HepG2 (cell line): ENCODE data around the gene THOC7. TPM values are rescaled to one million over a fixed set of nuclear protein-coding genes. Genes with fewer than 3 reads are reported as not detected.

Experiments
- AFF4 ChIP-seq: sonication (generic); formaldehyde crosslinking; IDR thresholded peaks from 2 replicates; pipeline ENCODE4 v1.4.0; 2020; ENCODE audit warnings: missing genetic modification reagents
- CSRNP1 ChIP-seq: sonication (generic); formaldehyde crosslinking; IDR thresholded peaks from 2 replicates; pipeline ENCODE4 v1.8.1; 2023; ENCODE audit warnings: mild to moderate bottlenecking, missing genetic modification reagents
- DNMT3B ChIP-seq: conservative IDR thresholded peaks from 2 replicates; pipeline ENCODE4 v1.6.1; 2016; ENCODE audit warnings: missing biosample characterization, control low read depth
- EHMT2 ChIP-seq: fragments of 200-600 bp; sonication (generic); IDR thresholded peaks from 2 replicates; pipeline ENCODE4 v1.7.0; 2017; ENCODE audit warnings: antibody characterized with exemption, low read depth, low read length, borderline replicate concordance
- FLYWCH1 ChIP-seq: sonication (generic); formaldehyde crosslinking; IDR thresholded peaks from 2 replicates; pipeline ENCODE4 v1.8.1; 2023; ENCODE audit warnings: mild to moderate bottlenecking, missing genetic modification reagents
- FOXP1 ChIP-seq, 2 experiments: fragments of 450-650 bp in 1 of 2; IDR thresholded peaks; 2 replicates each; pipeline ENCODE4 v1.6.1; 2017 to 2018; ENCODE audit warnings: antibody characterized with exemption in 1 of 2
- GZF1 ChIP-seq: sonication (generic); formaldehyde crosslinking; IDR thresholded peaks from 2 replicates; pipeline ENCODE4 v1.5.1; 2020; ENCODE audit warnings: mild to moderate bottlenecking, missing genetic modification reagents
- NAIF1 ChIP-seq: sonication (generic); formaldehyde crosslinking; IDR thresholded peaks from 2 replicates; pipeline ENCODE4 v1.5.0; 2020; ENCODE audit warnings: mild to moderate bottlenecking, missing genetic modification reagents, borderline replicate concordance
- THYN1 ChIP-seq: sonication (generic); formaldehyde crosslinking; IDR thresholded peaks from 2 replicates; pipeline ENCODE4 v1.8.1; 2023; ENCODE audit warnings: low read depth, mild to moderate bottlenecking, moderate library complexity, missing genetic modification reagents, borderline replicate concordance
- ZFP41 ChIP-seq: sonication (generic); formaldehyde crosslinking; IDR thresholded peaks from 2 replicates; pipeline ENCODE4 v1.4.0; 2020; ENCODE audit warnings: mild to moderate bottlenecking, missing genetic modification reagents, borderline replicate concordance
- ZNF34 ChIP-seq: sonication (generic); formaldehyde crosslinking; IDR thresholded peaks from 2 replicates; pipeline ENCODE4 v1.4.0; 2020; ENCODE audit warnings: mild to moderate bottlenecking, missing genetic modification reagents, borderline replicate concordance
- ZNF567 ChIP-seq: sonication (generic); formaldehyde crosslinking; IDR thresholded peaks from 2 replicates; pipeline ENCODE4 v1.8.1; 2023; ENCODE audit warnings: mild to moderate bottlenecking, missing genetic modification reagents, borderline replicate concordance
- ZNF574 ChIP-seq: sonication (generic); formaldehyde crosslinking; IDR thresholded peaks from 2 replicates; pipeline ENCODE4 v1.4.0; 2020; ENCODE audit warnings: missing genetic modification reagents
- ZNF768 ChIP-seq: sonication (generic); formaldehyde crosslinking; IDR thresholded peaks from 2 replicates; pipeline ENCODE4 v1.4.0; 2020; ENCODE audit warnings: missing genetic modification reagents
- polyA plus RNA-seq, 8 experiments: library from polyadenylated mRNA; depleted of rRNA in 3 of 8; stranded (reverse) in 7 of 8; unstranded in 1 of 8; fragments of >200 nt; fragmentation: Illumina TruSeq in 4 of 8; extraction: Trizol in 4 of 8; gene quantifications; 2 replicates each; pipeline versions ENCODE4 v1.2.1 to v1.2.3, GENCODE V29; 2011 to 2016; ENCODE audit warnings: low read depth in 4 of 8, missing spikeins in 1 of 8, mixed read lengths in 1 of 8; ENCODE audit not compliant: insufficient read depth in 1 of 8
- total RNA-seq, 5 experiments: library from RNA; depleted of rRNA; stranded (reverse); fragments of >200 nt; fragmentation: Illumina TruSeq; extraction: Trizol; gene quantifications; 2 replicates each; pipeline ENCODE4 v1.2.3, GENCODE V29; 2016; ENCODE audit warnings: low read depth in 1 of 5
- TF ChIP-seq, protein P1 (sequence below), 2 experiments: IDR thresholded peaks; 2 replicates each; pipeline ENCODE4 v1.6.1; 2011 to 2012; ENCODE audit warnings: low read length in 2 of 2, borderline replicate concordance in 1 of 2, low read depth in 1 of 2, mild to moderate bottlenecking in 1 of 2, moderate library complexity in 1 of 2

Gene THOC7
- total and polyA plus RNA-seq, 2 of the 13 experiments (the other 11 are each of a cell fraction or from before 2014, with no cell fraction given): 32.8 to 63.5 TPM

GRCh38 chr3:63911873-63912767 lies 48.5 kb upstream of the THOC7 start, which contains the start of gene SCAANT1 (continued):
- TF ChIP-seq AFF4 (CRISPR knock-in tag): no peak
- peak; percentile 66 for TF ChIP-seq ZNF574 (CRISPR knock-in tag)
- TF ChIP-seq, protein P1, sequence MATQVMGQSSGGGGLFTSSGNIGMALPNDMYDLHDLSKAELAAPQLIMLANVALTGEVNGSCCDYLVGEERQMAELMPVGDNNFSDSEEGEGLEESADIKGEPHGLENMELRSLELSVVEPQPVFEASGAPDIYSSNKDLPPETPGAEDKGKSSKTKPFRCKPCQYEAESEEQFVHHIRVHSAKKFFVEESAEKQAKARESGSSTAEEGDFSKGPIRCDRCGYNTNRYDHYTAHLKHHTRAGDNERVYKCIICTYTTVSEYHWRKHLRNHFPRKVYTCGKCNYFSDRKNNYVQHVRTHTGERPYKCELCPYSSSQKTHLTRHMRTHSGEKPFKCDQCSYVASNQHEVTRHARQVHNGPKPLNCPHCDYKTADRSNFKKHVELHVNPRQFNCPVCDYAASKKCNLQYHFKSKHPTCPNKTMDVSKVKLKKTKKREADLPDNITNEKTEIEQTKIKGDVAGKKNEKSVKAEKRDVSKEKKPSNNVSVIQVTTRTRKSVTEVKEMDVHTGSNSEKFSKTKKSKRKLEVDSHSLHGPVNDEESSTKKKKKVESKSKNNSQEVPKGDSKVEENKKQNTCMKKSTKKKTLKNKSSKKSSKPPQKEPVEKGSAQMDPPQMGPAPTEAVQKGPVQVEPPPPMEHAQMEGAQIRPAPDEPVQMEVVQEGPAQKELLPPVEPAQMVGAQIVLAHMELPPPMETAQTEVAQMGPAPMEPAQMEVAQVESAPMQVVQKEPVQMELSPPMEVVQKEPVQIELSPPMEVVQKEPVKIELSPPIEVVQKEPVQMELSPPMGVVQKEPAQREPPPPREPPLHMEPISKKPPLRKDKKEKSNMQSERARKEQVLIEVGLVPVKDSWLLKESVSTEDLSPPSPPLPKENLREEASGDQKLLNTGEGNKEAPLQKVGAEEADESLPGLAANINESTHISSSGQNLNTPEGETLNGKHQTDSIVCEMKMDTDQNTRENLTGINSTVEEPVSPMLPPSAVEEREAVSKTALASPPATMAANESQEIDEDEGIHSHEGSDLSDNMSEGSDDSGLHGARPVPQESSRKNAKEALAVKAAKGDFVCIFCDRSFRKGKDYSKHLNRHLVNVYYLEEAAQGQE (IDR thresholded peaks at IDR 0.05; ENCODE audit: borderline replicate concordance in 1 of 2, low read depth in 1 of 2, low read length in 2 of 2): 0 out of 4 replicates have a peak, but pooled peaks of 1 of the 2 experiments have one; percentile 17
- no peak for TF ChIP-seq GZF1 (CRISPR knock-in tag)
- 0 out of 2 replicates have a peak, but pooled peaks have one; percentile 57 for TF ChIP-seq ZNF34 (CRISPR knock-in tag)
- no peak for TF ChIP-seq ZNF567 (CRISPR knock-in tag)
- no peak for TF ChIP-seq THYN1
- TF ChIP-seq FLYWCH1: no peak
- TF ChIP-seq CSRNP1 (CRISPR knock-in tag): no peak
- TF ChIP-seq ZFP41 (CRISPR knock-in tag): no peak
- TF ChIP-seq ZNF768 (CRISPR knock-in tag): 0 out of 2 replicates have a peak, but pooled peaks have one; percentile 35
- no peak for TF ChIP-seq DNMT3B (CRISPR knock-in tag)
- TF ChIP-seq EHMT2: no peak
- TF ChIP-seq FOXP1 (IDR thresholded peaks at IDR 0.05): no peak
- no peak for TF ChIP-seq FOXP1 (CRISPR knock-in tag; IDR thresholded peaks at IDR 0.05)
- TF ChIP-seq NAIF1: no peak
